Motor neuron (in vitro differentiated cells): ENCODE measurements around the gene CCM2. TPM values are rescaled to one million over a fixed set of nuclear protein-coding genes. Genes with fewer than 3 reads are reported as not detected.
A peak's percentile ranks its signal among the peaks of the same experiment; 100 is the strongest.

Experiments used
- ATAC-seq, 8 experiments: fragments of 200-7000 bp; cut with Tn5 transposase; replicated peaks in 6 of 8; 2 replicates each; pipeline ENCODE4 v1.8.0; 2021; ENCODE audit warnings: mild to moderate bottlenecking in 8 of 8, moderate library complexity in 8 of 8
- H3K27ac ChIP-seq, 2 donors: fragments of 250-450 bp; sonication (Bioruptor Pico); 2 replicates each; pipeline ENCODE4 v1.9.0; 2021; ENCODE audit warnings: antibody characterized with exemption in 2 of 2, mild to moderate bottlenecking in 2 of 2, moderate library complexity in 1 of 2
- H3K4me1 ChIP-seq, 2 donors: fragments of 250-450 bp; sonication (Bioruptor Pico); replicated peaks in 1 of 2; 2 replicates each; pipeline ENCODE4 v1.6.1; 2021; ENCODE audit warnings: antibody characterized with exemption in 2 of 2, mild to moderate bottlenecking in 2 of 2, moderate library complexity in 1 of 2
- H3K4me3 ChIP-seq, 5 donors: fragments of 250-450 bp; sonication (Bioruptor Pico); 2 replicates each; pipeline ENCODE4 v1.9.0; 2021; ENCODE audit warnings: antibody characterized with exemption in 5 of 5, mild to moderate bottlenecking in 5 of 5, moderate library complexity in 4 of 5
- WGBS, 10 experiments: fragments of 450-650 bp; shearing (Covaris generic); methylation state at CpG; one replicate each; pipeline ENCODE4 v1.0.0; 2022; 5-methylcytosine and 5-hydroxymethylcytosine counted together
- in situ Hi-C, 9 experiments: fragments of 400-800 bp; cut with MboI; loops; one replicate each; pipeline ENCODE4 v1.15.0; 2021; ENCODE audit warnings: low sequenced_read_pairs in 9 of 9, low pct_unique_long_range_greater_than_20kb in 2 of 9; ENCODE audit not compliant: unreplicated experiment in 9 of 9
- total RNA-seq, 8 experiments: library from RNA; unstranded; fragments of 300-600 nt; gene quantifications; 2 replicates each; pipeline versions ENCODE4 v1.2.3 to v1.2.4, GENCODE V29; 2022

CCM2 gene
- total RNA-seq, 8 experiments from 2014 or later: 20.7 to 40.2 (median 27.3) TPM

GRCh38 chr7:45082031-45082830 is 82.2 kb downstream of the CCM2 start:
- H3K4me3 ChIP-seq: no peak overlapping the region
- H3K4me1 ChIP-seq: peaks cover 2 to 3% of the 10 kb centered on the region in 2 donors
- no peak overlapping the region for H3K27ac ChIP-seq
- in situ Hi-C loops: no loop called here
- no peak for ATAC-seq
- 97% methylated on average over 5 of the region's 18 CpGs; no CpG with 5 or more reads in 9 of the 10 experiments for WGBS, 10 experiments

- H3K4me3 ChIP-seq: no peak overlapping the region
- WGBS, 10 experiments: 71 to 97% (median 80%) methylated on average over 6 to 9 of the region's 10 CpGs; no CpG with 5 or more reads in 7 of the 10 experiments
- H3K27ac ChIP-seq: no peak overlapping the region
- H3K4me1 ChIP-seq: peaks cover 9 to 10% of the 10 kb centered on the region in 2 donors
- in situ Hi-C loops: no loop called here
- no peak for ATAC-seq
Observed at GRCh38 chr7:45082831-45083331, 82.9 kb downstream of the CCM2 start.

GRCh38 chr7:45084336-45084735 is 84.3 kb downstream of the CCM2 start:
- WGBS, 10 experiments: 17 to 80% (median 23%) methylated on average over 1 to 3 of the region's 5 CpGs; no CpG with 5 or more reads in 7 of the 10 experiments
- Histone ChIP-seq H3K27ac (no peak overlapping the region), H3K4me1 (peaks cover 10 to 14% of the 10 kb centered on the region in 2 donors), H3K4me3 (no peak overlapping the region)
- in situ Hi-C loops: no loop called here
- ATAC-seq: no peak

GRCh38 chr7:45084901-45085618 is 85.1 kb downstream of the CCM2 start:
- in situ Hi-C loops: no loop called here
- Histone ChIP-seq H3K4me1 (peaks cover 14 to 20% of the 10 kb centered on the region in 2 donors), H3K4me3 (no peak overlapping the region), H3K27ac (no peak overlapping the region)
- no peak for ATAC-seq
- WGBS, 10 experiments: 64 to 100% (median 79%) methylated on average over 2 to 8 of the region's 24 CpGs; no CpG with 5 or more reads in 5 of the 10 experiments

- Histone ChIP-seq H3K4me3 (no peak overlapping the region), H3K4me1 (peaks cover 18 to 21% of the 10 kb centered on the region in 2 donors), H3K27ac (no peak overlapping the region)
- 40 to 60% methylated on average over 1 to 4 of the region's 23 CpGs; no CpG with 5 or more reads in 8 of the 10 experiments for WGBS, 10 experiments
- ATAC-seq: no peak
- in situ Hi-C loops: no loop called here
Observed at GRCh38 chr7:45085619-45086200, 85.7 kb downstream of the CCM2 start.

GRCh38 chr7:45086331-45087065 is 86.5 kb downstream of the CCM2 start:
- H3K27ac ChIP-seq: no peak overlapping the region
- peaks cover 18 to 21% of the 10 kb centered on the region in 2 donors for H3K4me1 ChIP-seq
- 20 to 100% (median 81%) methylated on average over 1 to 6 of the region's 15 CpGs; no CpG with 5 or more reads in 3 of the 10 experiments for WGBS, 10 experiments
- no peak overlapping the region for H3K4me3 ChIP-seq
- no peak for ATAC-seq
- in situ Hi-C loops: no loop called here

- H3K4me1 ChIP-seq: peaks cover 18 to 21% of the 10 kb centered on the region in 2 donors
- no peak for ATAC-seq
- in situ Hi-C loops: no loop called here
- peak overlapping the region in 1 of 2 donors; percentile 92 for H3K27ac ChIP-seq
- H3K4me3 ChIP-seq: peak overlapping the region; percentile 59 to 91 (median 72)
- WGBS, 10 experiments: 20 to 100% (median 83%) methylated on average over 1 to 2 of the region's 6 CpGs; no CpG with 5 or more reads in 7 of the 10 experiments
Observed at GRCh38 chr7:45087301-45088145, 87.5 kb downstream of the CCM2 start.

- peak overlapping the region; percentile 89 to 92 for H3K27ac ChIP-seq
- WGBS, 10 experiments: 7 to 67% (median 27%) methylated on average over 3 to 9 of the region's 29 CpGs; no CpG with 5 or more reads in 7 of the 10 experiments
- no peak for ATAC-seq
- peaks cover 18 to 21% of the 10 kb centered on the region in 2 donors for H3K4me1 ChIP-seq
- in situ Hi-C loops: no loop called here
- peak overlapping the region; percentile 59 to 91 (median 72) for H3K4me3 ChIP-seq
Observed at GRCh38 chr7:45088146-45088701, 88.2 kb downstream of the CCM2 start.

GRCh38 chr7:45088821-45089340 is 88.9 kb downstream of the CCM2 start, which contains the start of gene NACAD:
NACAD (minus strand) TSS chr7:45088969; CDS start chr7:45088894, 75 bp downstream.
- Histone ChIP-seq H3K4me3 (peak within 1 kb of the TSS; percentile 59 to 91 (median 72)), H3K4me1 (peaks cover 18 to 21% of the 10 kb centered on the region in 2 donors), H3K27ac (peak within 1 kb of the TSS; percentile 89 to 92)
- ATAC-seq: peak in 5 of 8 experiments; percentile 71 to 84 (median 80)
- no CpG with 5 or more reads among the region's 50 CpGs for WGBS, 10 experiments
- in situ Hi-C loops: no loop called here

- Histone ChIP-seq H3K4me3 (peak overlapping the region; percentile 59 to 91 (median 72)), H3K27ac (peak overlapping the region; percentile 89 to 92), H3K4me1 (peaks cover 18 to 21% of the 10 kb centered on the region in 2 donors)
- peak in 5 of 8 experiments; percentile 84 to 88 (median 84) for ATAC-seq
- WGBS, 10 experiments: 0% methylated on average over 2 to 5 of the region's 22 CpGs; no CpG with 5 or more reads in 7 of the 10 experiments
- in situ Hi-C loops: no loop called here
Observed at GRCh38 chr7:45089341-45089891, 89.4 kb downstream of the CCM2 start.
